Right lobe of liver (tissue), 6 donors: ENCODE measurements around the gene FOXC1. TPM values are rescaled to one million over a fixed set of nuclear protein-coding genes. Genes with fewer than 3 reads are reported as not detected.

ENCODE experiments used
- ATAC-seq, 4 donors: fragments of 200-7000 bp; cut with Tn5 transposase; one replicate each; pipeline ENCODE4 v1.9.1; 2020; ENCODE audit warnings: mild to moderate bottlenecking in 4 of 4, moderate library complexity in 4 of 4
- DNase-seq, 3 donors: peaks; one replicate each; pipeline ENCODE4 v3.0.0-alpha.2; 2020
- H3K27ac ChIP-seq, 3 donors: fragments of 200-600 bp; one replicate each; pipeline ENCODE4 v1.8.0; 2022
- H3K27me3 ChIP-seq, 2 donors: fragments of 200-600 bp; one replicate each; pipeline ENCODE4 v1.8.0; 2022
- H3K36me3 ChIP-seq, 4 donors: fragments of 200-600 bp; sonication (generic) in 1 of 4; one replicate each; pipeline versions ENCODE4 v1.5.1 to v1.8.0; 2017 to 2022; ENCODE audit warnings: control low read depth in 1 of 4
- H3K4me1 ChIP-seq, 4 donors: fragments of 200-600 bp; sonication (generic) in 1 of 4; one replicate each; pipeline versions ENCODE4 v1.5.1 to v1.8.0; 2017 to 2022; ENCODE audit warnings: control low read depth in 1 of 4
- H3K4me3 ChIP-seq, 3 donors: fragments of 200-600 bp; one replicate each; pipeline ENCODE4 v1.8.0; 2022
- H3K9me3 ChIP-seq, 4 donors: fragments of 200-600 bp; sonication (generic) in 1 of 4; one replicate each; pipeline versions ENCODE4 v1.5.1 to v1.8.0; 2017 to 2022; ENCODE audit warnings: control low read depth in 1 of 4
- CTCF ChIP-seq, 4 donors: fragments of 200-600 bp in 3 of 4; fragments of 450-650 bp in 1 of 4; IDR thresholded peaks; one replicate each; pipeline versions ENCODE4 v1.5.1 to v1.8.0; 2016 to 2022; ENCODE audit warnings: antibody characterized with exemption in 4 of 4, mild to moderate bottlenecking in 2 of 4
- POLR2A ChIP-seq: fragments of 450-650 bp; IDR thresholded peaks from one replicate; pipeline ENCODE4 v1.6.1; 2017; ENCODE audit warnings: antibody characterized with exemption, mild to moderate bottlenecking
- WGBS: methylation state at CpG from one replicate; pipeline ENCODE4 v1.1.6; 2018; ENCODE audit warnings: low coverage, low lambda C conversion rate; ENCODE audit not compliant: insufficient coverage; ENCODE audit errors: missing lambda C conversion rate; 5-methylcytosine and 5-hydroxymethylcytosine counted together
- intact Hi-C, 2 donors: fragments of 100-400 bp; cut with DNase I; formaldehyde crosslinking; loops; one replicate each; pipeline versions ENCODE4 v1.11.2 to v1.14.1; 2022
- total RNA-seq, 6 experiments: library from RNA; depleted of rRNA in 2 of 6; stranded (reverse); fragments of >200 nt in 2 of 6; fragmentation: NEBNext Ultra II Directional in 3 of 6; extraction: Animal tissue kit (Norgen Biotek cat#: 25700) in 3 of 6; gene quantifications; one replicate each; pipeline versions ENCODE4 v1.1.0 to v1.2.4, GENCODE V29; 2016 to 2023
- donor health status: DM: no; HTN: yes; CAD: no.
- donor health status: DM: no; HTN: no; CAD: no.
- donor health status: DM: no; HTN: no; CAD: no.
- donor health status: DM: no; HTN: yes; CAD: no.
- donor health status: DM: no; HTN: yes; CAD: no.

FOXC1 gene
- total RNA-seq, 6 experiments from 2014 or later: 0.24 to 0.87 (median 0.50) TPM

DNA sequence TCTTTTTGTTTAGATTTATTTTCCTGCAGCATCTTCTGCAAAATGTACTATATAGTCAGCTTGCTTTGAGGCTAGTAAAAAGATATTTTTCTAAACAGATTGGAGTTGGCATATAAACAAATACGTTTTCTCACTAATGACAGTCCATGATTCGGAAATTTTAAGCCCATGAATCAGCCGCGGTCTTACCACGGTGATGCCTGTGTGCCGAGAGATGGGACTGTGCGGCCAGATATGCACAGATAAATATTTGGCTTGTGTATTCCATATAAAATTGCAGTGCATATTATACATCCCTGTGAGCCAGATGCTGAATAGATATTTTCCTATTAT is 3.2 kb downstream of the FOXC1 start:
- Histone ChIP-seq H3K4me3 (no peak overlapping the region), H3K4me1 (peaks cover 0 to 12% (median 2%) of the 10 kb centered on the region in 4 donors), H3K36me3 (no peaks in the 10 kb centered on the region), H3K27me3 (peaks cover 16 to 49% of the 10 kb centered on the region in 2 donors), H3K9me3 (no peaks in the 10 kb centered on the region), H3K27ac (no peak overlapping the region)
- ATAC-seq: no peak
- intact Hi-C loops: no loop called here
- whole genome bisulfite sequencing: 19% methylated on average over 7 of the region's 7 CpGs
- DNase-seq: no peak
- no peak for TF ChIP-seq POLR2A
- no peak for TF ChIP-seq CTCF (IDR thresholded peaks at IDR 0.05)

DNA sequence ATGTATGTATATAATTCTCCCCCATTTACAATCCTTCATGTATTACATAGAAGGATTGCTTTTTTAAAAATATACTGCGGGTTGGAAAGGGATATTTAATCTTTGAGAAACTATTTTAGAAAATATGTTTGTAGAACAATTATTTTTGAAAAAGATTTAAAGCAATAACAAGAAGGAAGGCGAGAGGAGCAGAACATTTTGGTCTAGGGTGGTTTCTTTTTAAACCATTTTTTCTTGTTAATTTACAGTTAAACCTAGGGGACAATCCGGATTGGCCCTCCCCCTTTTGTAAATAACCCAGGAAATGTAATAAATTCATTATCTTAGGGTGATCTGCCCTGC is 3.6 kb downstream of the FOXC1 start:
- 22% methylated on average over 3 of the region's 3 CpGs for WGBS
- ATAC-seq: no peak
- DNase-seq: no peak
- intact Hi-C loops: no loop called here
- no peak overlapping the region for H3K27ac ChIP-seq
- H3K4me3 ChIP-seq: no peak overlapping the region
- H3K27me3 ChIP-seq: peaks cover 16 to 45% of the 10 kb centered on the region in 2 donors
- peaks cover 0 to 12% (median under 1%) of the 10 kb centered on the region in 4 donors for H3K4me1 ChIP-seq
- H3K36me3 ChIP-seq: no peaks in the 10 kb centered on the region
- no peaks in the 10 kb centered on the region for H3K9me3 ChIP-seq
- TF ChIP-seq POLR2A (no peak), CTCF (IDR thresholded peaks at IDR 0.05) (no peak)

DNA sequence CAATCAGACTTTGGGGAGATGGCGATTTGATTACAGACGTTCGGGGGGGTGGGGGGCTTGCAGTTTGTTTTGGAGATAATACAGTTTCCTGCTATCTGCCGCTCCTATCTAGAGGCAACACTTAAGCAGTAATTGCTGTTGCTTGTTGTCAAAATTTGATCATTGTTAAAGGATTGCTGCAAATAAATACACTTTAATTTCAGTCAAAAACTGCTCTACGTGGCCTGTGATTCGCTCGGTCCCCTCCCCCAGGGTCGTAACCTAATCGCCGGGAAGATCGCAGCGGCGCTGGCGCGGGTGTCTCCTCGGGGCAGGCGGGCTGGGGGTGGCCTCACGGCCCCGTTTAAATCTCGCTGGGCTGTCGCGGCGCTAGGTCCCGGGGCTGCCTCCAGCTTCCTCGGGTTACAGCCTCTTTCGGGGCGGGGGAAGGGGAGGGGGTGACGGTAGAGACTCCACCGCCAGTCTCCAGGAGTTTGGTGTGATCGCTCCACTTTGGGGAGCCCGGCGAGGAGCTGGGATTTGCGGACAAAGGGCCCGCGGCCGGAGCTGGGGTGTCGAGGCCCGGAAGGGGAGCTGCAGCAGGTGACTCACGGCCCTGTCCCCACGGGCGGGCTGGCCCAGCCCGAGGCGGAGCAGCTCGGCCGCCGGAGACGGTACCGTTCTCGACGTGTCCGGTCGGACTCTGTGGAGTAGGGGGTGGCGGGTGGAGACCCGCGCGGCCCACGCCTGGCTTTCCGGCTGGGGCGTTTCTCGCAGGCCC is 4.2 kb downstream of the FOXC1 start:
- Histone ChIP-seq H3K36me3 (no peaks in the 10 kb centered on the region), H3K4me1 (peaks cover 0 to 12% (median 0%) of the 10 kb centered on the region in 4 donors), H3K27me3 (peaks cover 16 to 41% of the 10 kb centered on the region in 2 donors), H3K4me3 (no peak overlapping the region), H3K9me3 (no peaks in the 10 kb centered on the region), H3K27ac (no peak overlapping the region)
- ATAC-seq (no peak), DNase-seq (peak in 1 of 3 donors; percentile 35)
- no peak for TF ChIP-seq CTCF (IDR thresholded peaks at IDR 0.05)
- TF ChIP-seq POLR2A: no peak
- 14% methylated on average over 16 of the region's 60 CpGs for WGBS
- intact Hi-C loops: no loop called here

DNA sequence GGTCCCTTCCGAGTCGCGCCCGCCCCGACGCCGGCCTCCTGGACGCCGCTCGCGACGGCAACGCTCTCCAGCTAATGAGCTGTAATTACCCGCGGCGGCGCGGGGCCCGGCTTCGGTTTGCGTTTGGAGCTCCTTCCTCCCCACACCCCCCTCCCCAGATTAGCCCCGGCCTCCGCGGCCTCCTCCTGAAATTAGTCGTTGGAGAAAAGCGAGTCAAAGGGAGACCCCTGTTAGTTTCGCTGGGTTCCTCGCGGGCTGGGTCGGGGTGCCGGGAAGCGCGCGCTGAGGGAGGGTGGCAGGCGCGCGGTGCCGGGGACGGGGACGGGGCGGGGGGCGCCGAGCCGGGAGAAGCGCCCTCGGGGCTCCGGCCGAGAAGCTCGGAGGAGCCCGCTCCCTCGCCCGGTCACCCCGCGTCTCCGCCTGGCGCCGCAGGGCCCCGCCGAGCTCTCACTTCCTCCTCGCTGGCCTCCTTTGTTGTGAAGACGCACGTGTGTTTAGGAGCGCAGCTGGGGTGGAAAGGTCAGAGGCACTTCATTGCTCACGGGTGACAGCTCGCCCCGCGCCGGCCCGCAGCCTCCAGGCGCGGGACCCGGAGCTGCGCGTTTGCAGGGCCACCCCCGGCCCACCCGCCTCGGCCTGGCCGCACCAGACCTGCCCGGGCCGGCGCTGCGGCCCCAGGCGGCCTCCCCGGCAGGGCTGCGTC is 4.9 kb downstream of the FOXC1 start:
- Histone ChIP-seq H3K27ac (no peak overlapping the region), H3K9me3 (no peaks in the 10 kb centered on the region), H3K36me3 (no peaks in the 10 kb centered on the region), H3K27me3 (peaks cover 16 to 38% of the 10 kb centered on the region in 2 donors), H3K4me3 (no peak overlapping the region), H3K4me1 (peaks cover 0 to 12% (median under 1%) of the 10 kb centered on the region in 4 donors)
- WGBS: 20% methylated on average over 1 of the region's 85 CpGs
- intact Hi-C loops: no loop called here
- DNase-seq (no peak), ATAC-seq (peak in 2 of 4 donors; percentile 15 to 17)
- TF ChIP-seq CTCF (IDR thresholded peaks at IDR 0.05) (no peak), POLR2A (no peak)
